Stimulated activated CD4-positive, alpha-beta T cell treated with anti-CD3 and anti-CD28 coated beads, Interleukin-2, amount 100 ng/mL, for 24 hours (primary cell): ENCODE data around the gene ANK2.

Source experiments
- DNase-seq, 2 donors: peaks; one replicate each; pipeline ENCODE4 v3.0.0-alpha.2; 2020

Gene ANK2

GRCh38 chr4:113405874-113406722 is 356.6 kb downstream of the ANK2 start:
- no peak for DNase-seq

- DNase-seq = no peak
Observed at GRCh38 chr4:113406723-113407016, 357.2 kb downstream of the ANK2 start.

- no peak for DNase-seq
Observed at GRCh38 chr4:113407409-113407808, 358.0 kb downstream of the ANK2 start.

GRCh38 chr4:113409181-113409580 is 359.7 kb downstream of the ANK2 start:
- DNase-seq = no peak

- no peak for DNase-seq
Observed at GRCh38 chr4:113410686-113411085, 361.2 kb downstream of the ANK2 start.

- DNase-seq = no peak
Observed at GRCh38 chr4:113411496-113411938, 362.1 kb downstream of the ANK2 start.

- DNase-seq = no peak
Observed at GRCh38 chr4:113419631-113420030, 370.2 kb downstream of the ANK2 start.

GRCh38 chr4:113420938-113421337 is 371.5 kb downstream of the ANK2 start:
- no peak for DNase-seq

- DNase-seq = no peak
Observed at GRCh38 chr4:113423631-113424030, 374.2 kb downstream of the ANK2 start.

- DNase-seq = no peak
Observed at GRCh38 chr4:113433116-113433515, 383.7 kb downstream of the ANK2 start.
